Activated effector memory CD4-positive, alpha-beta T cell treated with anti-CD3 and anti-CD28 coated beads, Interleukin-2, amount 50 U/mL, for 16 hours (primary cell): ENCODE results near the gene PHACTR1.

ENCODE experiments used
- DNase-seq: peaks from one replicate; pipeline ENCODE4 v3.0.0-alpha.2; 2020

The PHACTR1 gene

DNA sequence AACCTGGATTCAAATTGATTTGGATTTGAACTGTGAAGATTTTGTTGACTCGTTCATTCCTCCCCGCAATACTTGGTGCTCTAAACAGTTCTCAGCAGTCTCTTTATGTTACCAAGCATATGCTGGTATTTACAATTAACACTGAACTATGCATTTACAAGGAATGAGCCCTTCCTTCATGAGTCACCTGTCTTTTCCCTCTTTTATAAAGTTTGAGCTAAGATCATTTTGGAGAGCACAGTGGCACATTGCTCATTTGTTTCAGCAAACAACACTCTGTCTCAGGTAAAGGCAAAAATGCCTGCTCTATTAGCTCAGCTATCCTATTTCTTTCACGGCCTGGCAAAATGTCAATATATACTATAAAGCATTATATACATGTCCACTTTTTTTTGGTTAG, 285.4 kb downstream of the PHACTR1 start:
- DNase-seq: no peak

- no peak for DNase-seq
These were observed 288.0 kb downstream of the PHACTR1 start for GRCh38 chr6:13004601-13005000.

- no peak for DNase-seq
These were observed 289.4 kb downstream of the PHACTR1 start for GRCh38 chr6:13005994-13006393.

GRCh38 chr6:13006578-13007300, 290.2 kb downstream of the PHACTR1 start:
- DNase-seq: no peak

GRCh38 chr6:13007744-13008143, 291.2 kb downstream of the PHACTR1 start:
- DNase-seq: no peak

DNA sequence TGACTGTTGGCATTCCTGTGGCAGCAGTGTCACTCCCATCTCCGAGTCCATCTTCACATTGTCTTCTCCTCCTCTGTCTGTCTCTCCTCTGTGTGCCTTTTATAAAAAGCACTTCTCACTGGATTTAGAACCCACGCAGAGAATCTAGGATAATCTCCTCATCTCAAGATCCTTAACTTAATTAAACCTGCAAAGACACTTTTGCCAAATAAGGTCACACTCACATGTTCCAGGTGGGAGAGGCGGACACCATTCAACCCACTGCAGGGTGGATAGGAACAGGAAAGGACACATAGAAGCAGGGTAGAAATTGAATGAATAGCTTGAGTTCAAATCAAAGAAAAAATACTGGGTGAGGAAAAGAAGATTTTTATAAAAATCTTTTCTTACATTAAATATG, 292.5 kb downstream of the PHACTR1 start:
- no peak for DNase-seq

DNA sequence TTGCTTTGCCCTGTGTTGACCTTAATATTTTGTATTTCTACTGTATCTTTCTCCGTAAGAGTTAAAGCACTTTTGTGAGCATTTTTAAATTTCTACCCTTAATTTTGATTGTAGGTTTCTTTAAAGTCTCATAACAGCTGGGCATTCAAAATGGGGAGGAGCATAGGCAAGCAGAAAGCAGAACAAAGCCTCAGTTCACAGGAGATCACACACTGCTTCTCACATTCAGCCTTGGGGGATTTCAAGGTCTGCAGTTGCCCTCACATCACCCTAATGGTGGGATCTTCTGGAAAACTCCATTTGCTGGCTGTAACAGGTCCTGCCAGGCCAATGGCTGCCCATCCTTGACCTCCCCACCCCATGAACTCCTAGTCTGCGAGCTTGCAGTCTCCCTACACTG, 292.9 kb downstream of the PHACTR1 start:
- DNase-seq: no peak

DNA sequence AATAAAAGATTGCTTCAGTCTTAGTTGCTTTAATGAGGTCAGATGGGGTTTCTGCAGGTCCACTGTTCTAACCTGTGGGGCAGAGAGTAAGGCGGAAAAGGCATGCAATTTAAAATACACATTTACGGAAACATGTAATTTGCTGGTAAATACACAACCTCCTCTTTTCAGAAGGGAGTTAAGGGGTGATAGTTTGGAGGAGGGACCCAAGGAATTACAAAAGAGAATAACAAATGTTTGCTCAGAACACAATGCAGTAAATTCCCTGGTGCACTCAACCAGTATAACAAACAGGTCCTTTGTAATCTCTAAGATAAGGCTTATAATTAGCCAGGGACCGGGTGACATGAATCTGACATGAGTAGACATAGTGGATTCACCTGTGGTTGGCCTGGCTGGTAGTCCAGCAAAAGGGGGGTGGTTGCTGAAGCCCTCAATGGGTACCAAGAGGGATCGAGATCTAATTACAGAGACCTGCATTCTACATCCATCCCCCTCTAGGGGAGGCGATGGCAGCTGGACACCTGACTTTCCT, 295.1 kb downstream of the PHACTR1 start:
- DNase-seq: no peak

DNA sequence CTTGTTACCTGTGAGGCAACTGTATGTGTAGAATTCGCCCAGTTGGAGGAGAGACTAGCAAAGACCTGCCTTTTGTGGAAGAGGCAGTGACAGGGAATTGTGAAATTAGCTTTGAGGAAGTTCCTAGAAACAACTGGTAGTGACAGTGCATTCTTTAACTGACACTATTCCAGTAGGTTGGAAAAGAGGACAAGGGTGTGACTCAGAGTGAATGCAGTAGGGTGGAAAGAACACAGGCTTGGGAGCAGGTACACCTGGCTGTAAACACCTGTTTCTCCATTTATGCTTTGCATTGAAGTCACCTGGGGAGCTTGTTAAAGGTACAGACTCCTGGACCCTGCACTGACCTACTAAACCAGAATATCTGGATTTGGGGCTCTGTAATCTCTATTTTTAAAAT, 295.7 kb downstream of the PHACTR1 start:
- DNase-seq: no peak

GRCh38 chr6:13012977-13013680, 296.6 kb downstream of the PHACTR1 start:
- no peak for DNase-seq

- DNase-seq: no peak
These were observed 297.3 kb downstream of the PHACTR1 start for GRCh38 chr6:13013681-13014503.

GRCh38 chr6:13014504-13015378, 298.2 kb downstream of the PHACTR1 start:
- DNase-seq: no peak

GRCh38 chr6:13015379-13015681, 298.8 kb downstream of the PHACTR1 start:
- no peak for DNase-seq

GRCh38 chr6:13024616-13025015, 308.0 kb downstream of the PHACTR1 start:
- DNase-seq: no peak

GRCh38 chr6:13025893-13026499, 309.4 kb downstream of the PHACTR1 start:
- DNase-seq: no peak

DNA sequence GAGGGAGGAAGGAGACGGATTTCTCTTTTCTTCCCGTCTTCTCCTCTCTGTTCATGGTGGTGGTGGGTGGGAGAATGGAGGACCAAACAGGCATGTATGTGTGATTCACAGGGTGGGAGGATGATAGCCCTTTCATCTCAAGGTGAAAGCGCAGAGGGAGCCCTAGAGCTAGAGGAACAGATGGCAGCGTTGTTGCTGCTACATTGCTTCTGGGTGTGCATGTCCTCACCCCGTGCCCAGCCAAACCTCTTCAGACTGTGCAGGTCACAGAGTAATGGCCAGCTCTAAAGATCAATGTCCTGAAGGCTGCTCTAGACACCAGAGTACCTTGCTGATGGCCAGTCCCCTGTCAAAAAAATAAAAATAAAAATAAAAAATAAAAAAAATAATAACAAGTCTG, 310.0 kb downstream of the PHACTR1 start:
- DNase-seq: no peak

- no peak for DNase-seq
These were observed 310.6 kb downstream of the PHACTR1 start for GRCh38 chr6:13027207-13027606.

DNA sequence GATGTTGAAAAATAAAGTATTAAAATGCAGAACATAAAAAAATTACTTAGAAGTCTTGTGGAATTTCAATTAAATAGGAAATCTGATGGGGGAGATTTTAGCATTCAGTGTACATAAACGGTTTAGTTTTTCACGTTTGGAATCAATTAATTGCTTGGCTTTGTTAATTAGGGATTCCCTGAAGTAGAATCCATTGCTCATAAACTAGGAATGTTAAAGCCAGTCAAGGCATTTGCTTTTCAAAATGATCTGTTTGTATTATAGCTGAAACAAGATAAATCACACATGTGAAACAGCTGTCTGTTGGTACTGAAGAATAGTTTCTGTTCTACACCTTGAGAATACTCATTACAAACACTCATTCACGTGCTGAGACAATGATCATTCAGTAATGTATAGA, 313.8 kb downstream of the PHACTR1 start:
- no peak for DNase-seq

DNA sequence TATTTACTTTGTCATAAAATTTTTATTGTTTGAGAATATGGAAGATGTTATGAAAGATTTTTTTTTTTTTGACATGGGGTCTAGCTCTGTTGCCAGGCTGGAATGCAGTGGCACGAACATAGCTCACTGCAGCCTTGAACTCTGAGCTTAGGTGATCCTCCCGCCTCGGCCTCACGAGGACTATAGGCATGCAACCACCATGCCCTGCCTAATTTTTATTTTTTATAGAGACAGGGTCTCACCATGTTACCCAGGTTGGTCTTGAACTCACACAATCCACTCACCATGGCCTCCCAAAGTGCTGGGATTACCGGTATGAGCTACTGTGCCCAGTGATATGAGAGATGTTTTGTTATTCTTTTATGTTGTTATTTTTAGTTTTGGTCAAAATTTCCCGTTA, 316.0 kb downstream of the PHACTR1 start:
- no peak for DNase-seq

GRCh38 chr6:13033145-13033544, 316.6 kb downstream of the PHACTR1 start:
- no peak for DNase-seq

GRCh38 chr6:13034316-13034715, 317.7 kb downstream of the PHACTR1 start:
- no peak for DNase-seq

DNA sequence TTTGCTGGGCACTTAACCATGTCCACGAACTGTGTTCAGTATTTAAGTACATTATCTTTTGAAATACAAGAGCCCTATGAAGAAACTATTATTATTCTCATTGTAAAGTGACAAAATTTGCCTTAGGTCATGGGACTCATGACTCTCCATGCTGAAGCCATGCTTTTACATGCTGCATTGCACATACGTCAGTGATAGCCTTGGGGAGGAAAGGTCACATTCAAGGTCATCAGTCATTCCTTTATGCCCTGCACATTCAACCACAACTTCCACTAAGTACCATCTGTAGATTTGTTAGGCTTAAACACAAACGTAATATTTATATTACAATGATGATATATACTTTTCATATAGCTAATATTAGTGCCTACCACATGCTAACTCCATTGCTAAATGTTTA, 319.0 kb downstream of the PHACTR1 start:
- no peak for DNase-seq
